Head of caudate nucleus (tissue), 42 donors: ENCODE data around the gene TNRC6C.
"Not testable (repeated sequence)": the region's sequence is repeated elsewhere in the genome, so short reads cannot be mapped to it uniquely, and the experiment has no call there.

ENCODE experiments used
- DNase-seq, 42 donors: peaks; one replicate each; pipeline versions ENCODE4 v3.0.0 to v3.0.0-alpha.2; 2020 to 2021; ENCODE audit warnings: mixed read lengths in 7 of 42
- intact Hi-C: fragments of 100-400 bp; cut with DNase I; formaldehyde crosslinking; loops from one replicate; pipeline ENCODE4 v1.15.0; 2022

TNRC6C gene

DNA sequence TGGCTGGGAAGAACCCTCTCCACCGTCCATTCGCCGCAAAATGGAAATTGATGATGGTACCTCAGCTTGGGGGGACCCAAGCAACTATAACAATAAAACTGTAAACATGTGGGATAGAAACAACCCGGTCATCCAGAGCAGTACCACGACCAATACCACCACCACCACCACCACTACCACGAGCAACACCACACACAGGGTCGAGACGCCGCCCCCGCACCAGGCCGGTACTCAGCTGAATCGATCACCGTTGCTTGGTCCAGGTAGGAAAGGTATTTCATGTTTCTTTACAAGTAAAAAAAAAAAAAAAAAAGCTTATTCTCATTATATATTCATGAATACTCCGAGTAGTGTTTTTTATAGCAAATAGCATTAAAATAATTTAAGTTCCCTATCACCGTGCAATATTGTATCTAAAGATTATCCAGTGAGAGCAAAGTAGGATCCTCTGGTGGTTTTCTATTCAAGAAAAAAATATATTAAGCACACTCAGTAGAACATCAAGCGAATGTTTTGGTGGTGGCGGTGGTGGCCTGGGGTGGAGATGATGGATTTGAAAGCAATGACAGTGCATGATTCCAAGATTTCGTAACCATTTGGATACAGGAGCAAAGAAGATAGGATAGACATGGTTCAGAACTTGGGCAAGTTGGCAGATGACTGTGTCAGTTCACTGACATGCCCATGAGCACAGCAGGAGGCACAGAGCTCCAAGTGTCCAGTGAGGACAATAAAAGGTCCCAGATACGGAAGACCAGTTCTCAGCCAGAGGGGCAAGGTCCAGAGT lies 92.9 kb downstream of the TNRC6C start:
- peak in 1 of 42 donors; percentile 25 for DNase-seq
- intact Hi-C loops, result no loop called here

DNA sequence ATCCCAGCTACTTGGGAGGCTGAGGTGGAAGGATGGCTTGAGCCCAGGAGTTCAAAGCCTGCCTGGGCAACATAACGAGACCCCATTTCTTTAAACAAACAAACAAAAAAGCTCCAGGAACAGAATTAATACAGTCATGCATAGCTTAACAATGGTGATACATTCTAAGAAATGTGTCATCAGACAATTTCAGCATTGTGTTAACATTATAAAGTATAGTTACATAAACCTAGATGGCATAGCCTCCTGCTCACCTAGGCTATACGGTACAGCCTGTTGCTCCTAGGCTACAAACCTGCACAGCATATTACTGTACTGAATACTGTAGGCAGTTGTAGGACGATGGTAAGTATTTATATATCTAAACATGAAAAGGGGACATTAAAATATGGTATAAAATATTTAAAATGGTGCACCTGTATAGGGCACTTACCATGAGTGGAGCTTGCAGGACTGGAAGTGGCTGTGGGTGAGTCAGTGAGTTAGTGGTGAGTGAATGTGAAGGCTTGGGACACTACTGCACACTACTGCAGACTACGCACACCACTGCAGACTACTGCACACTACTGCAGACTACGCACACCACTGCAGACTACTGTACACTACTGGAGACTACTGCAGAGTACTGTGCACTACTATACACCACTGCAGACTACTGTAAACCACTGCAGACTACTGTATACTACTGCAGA lies 95.4 kb downstream of the TNRC6C start:
- DNase-seq, result peak in 1 of 42 donors; percentile 30
- intact Hi-C loops, result no loop called here

GRCh38 chr17:78057113-78057740 lies 98.7 kb downstream of the TNRC6C start:
- peak in 1 of 42 donors; percentile 31 for DNase-seq
- intact Hi-C loops, result no loop called here

DNA sequence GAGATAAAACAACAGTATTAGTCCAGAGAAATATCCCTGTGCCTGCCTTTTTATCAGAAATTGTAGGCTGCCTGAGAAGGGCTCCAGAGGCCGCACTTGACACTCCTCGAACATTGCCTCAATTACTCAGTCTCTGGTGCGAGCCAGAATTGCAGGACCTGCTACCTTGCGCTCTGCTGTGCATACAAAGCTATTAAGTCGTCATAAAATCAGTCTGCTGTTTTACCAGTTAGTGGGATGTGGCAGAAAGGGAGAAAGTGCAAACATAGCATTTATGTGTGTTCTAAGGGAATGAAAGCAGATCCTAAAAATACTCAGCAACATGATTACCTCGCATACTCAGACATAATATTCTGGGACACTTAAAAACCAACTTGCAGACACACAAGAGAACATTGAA lies 99.5 kb downstream of the TNRC6C start:
- intact Hi-C loops, result no loop called here

DNA sequence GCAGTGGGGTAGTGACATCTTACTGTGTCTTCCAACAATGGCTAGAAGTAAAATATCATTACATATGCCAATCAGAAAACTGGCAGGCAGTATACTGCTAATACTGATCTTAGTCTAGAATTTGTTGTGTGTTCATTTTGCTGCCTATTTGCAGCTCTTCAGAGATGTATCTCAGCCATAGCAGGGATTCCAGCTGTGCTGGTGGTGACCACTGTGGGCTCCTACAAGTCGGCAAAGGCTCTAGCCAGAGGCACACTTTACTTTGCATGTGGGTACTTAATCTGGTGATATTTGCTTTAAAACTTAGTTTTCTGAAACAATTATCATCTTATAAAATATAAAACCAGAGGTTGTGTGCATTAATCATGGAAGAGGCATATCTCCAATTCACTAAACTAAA lies 100.1 kb downstream of the TNRC6C start:
- intact Hi-C loops, result no loop called here
- DNase-seq, result peak in 1 of 42 donors; percentile 21

More for the DNA sequence above, 99.5 kb downstream of the TNRC6C start:
- DNase-seq, result peak in 7 of 42 donors; percentile 20 to 67 (median 39)

DNA sequence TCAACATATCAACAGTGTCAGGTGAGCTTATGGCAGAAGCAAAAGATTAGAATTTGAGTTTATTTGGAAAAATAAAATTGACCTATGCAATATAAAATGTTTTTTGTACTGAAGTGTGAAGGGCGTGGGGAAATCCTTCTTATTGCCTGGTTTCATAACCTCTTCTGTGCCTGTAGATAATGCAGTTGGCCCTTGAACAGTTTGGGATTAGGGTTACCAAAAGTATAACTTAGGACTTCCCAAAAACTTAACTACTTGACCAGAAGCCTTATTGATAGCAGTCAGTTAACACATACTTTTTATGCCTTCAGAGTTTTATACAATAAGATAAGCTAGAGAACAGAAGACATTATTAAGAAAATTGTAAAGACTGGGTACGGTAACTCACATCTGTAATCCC lies 104.1 kb downstream of the TNRC6C start:
- DNase-seq, result peak in 1 of 42 donors; percentile 9
- intact Hi-C loops, result no loop called here

DNA sequence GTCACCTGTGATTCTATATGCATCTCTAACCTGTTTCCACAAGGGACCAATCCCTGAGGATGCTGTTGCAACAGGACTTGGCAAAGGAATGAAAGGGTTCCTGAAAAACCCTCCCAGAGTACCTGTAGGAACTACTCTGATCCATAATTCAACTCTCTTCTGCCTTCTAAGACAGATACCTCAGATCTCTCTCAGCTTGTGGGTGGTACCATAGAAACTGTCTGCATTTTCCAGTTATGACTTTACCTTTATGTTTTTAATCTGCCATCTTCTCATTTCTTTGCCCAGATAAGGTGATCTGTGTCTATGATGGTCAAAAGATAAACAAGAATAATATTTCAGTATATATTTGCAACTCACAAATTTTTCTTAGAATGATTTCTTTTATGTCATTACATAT lies 105.0 kb downstream of the TNRC6C start:
- DNase-seq, result peak in 1 of 42 donors; percentile 16
- intact Hi-C loops, result no loop called here

- peak in 1 of 42 donors; percentile 27 for DNase-seq
- intact Hi-C loops, result no loop called here
These were observed 106.2 kb downstream of the TNRC6C start for GRCh38 chr17:78064708-78065107.

DNA sequence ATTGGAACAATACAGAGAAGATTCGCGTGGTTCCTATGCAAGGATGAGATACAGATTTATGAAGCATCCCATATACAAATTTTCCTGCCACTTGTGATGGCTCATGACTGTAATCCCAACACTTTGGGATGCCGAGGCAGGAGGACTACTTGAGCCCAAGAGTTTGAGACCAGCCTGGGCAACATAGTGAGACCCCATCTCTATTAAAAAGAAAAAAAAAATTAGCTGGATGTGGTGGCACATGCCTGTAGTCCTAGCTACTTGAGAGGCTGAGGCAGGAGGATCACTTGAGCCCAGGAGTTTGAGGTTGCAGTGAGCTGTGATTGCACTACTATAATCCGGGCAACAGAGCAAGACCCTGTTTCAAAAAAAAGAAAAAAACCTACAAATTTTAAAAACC lies 108.5 kb downstream of the TNRC6C start:
- DNase-seq, result peak in 1 of 42 donors; percentile 14
- intact Hi-C loops, result not testable (repeated sequence)

GRCh38 chr17:78069695-78070094 lies 111.2 kb downstream of the TNRC6C start:
- intact Hi-C loops, result no loop called here
- DNase-seq, result peak in 1 of 42 donors; percentile 7

DNA sequence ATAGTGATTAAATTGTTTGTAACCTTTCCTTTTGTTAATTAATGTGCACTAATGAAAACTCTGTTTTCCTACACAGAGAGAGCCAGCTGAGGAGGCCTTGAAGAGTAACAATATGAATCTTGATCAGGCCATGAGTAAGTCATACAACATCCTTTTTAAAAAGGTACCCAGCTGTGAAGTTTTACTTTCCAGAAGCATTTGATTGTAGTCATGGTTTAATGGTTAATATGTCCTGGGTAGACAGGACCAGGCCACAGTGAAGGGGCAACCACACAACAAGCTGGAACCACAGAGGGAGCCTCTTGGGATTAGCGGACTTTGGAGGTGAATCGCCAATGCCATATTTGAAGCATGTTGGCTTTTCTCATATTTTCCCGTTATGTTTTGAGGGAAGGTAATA lies 114.5 kb downstream of the TNRC6C start:
- no peak for DNase-seq
- intact Hi-C loops, result no loop called here

DNA sequence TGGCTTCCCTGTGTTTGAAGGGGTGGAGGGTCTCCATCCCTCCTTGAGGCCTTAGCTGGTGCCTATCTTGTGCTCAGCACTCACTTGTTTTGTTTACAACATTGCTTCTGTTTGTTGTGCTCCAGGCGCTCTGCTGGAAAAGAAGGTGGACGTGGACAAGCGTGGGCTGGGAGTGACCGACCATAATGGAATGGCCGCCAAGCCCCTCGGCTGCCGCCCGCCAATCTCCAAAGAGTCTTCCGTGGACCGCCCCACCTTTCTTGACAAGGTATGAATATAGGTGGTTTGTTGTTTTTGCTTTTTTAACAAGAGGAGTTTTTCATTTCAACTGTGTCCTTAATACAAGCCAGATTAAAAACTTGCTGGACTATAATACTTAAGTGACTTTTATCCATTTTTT lies 116.5 kb downstream of the TNRC6C start:
- intact Hi-C loops, result no loop called here
- DNase-seq, result no peak

- peak; percentile 28 to 90 (median 76) for DNase-seq
- intact Hi-C loops, result no loop called here
These were observed 117.0 kb downstream of the TNRC6C start for GRCh38 chr17:78075545-78075944.

DNA sequence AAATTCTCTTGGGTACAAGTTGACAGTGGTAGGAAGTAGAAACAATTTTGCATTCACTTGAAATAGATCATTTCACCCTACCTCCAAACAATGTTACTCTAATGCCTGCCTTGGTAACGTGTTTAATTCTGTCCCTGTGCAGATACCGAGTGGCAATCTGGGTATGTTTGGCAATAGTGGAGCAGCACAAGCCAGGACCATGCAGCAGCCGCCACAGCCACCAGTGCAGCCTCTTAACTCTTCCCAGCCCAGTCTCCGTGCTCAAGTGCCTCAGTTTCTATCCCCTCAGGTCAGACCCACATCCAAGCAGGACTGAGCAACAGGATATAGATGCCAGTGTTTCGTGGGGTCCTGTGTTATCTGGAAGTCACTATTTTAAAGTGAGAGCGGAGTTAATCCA lies 120.8 kb downstream of the TNRC6C start:
- no peak for DNase-seq
- intact Hi-C loops, result no loop called here

DNA sequence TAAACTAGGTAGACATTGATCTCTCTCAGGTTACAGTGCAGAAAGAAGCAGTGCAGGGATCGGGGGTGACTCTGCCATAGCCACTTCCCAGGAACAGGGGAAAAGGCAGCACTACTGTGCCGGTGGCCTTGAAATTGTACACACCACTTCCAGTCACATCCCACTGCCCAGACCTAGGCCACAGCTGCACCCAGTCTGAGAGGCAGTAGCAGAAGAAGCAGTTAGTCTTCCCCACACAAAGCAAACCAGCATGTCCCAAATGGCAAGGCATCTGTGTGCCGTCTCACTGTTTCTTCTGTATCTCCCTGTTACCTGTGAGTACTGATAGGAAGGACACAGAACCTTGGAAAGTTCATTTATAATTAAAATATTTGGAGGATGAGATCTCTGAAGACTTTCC lies 123.0 kb downstream of the TNRC6C start:
- intact Hi-C loops, result no loop called here
- peak in 1 of 42 donors; percentile 34 for DNase-seq

- intact Hi-C loops, result not testable (repeated sequence)
- peak in 24 of 42 donors; percentile 23 to 85 (median 54) for DNase-seq
These were observed 123.9 kb downstream of the TNRC6C start for GRCh38 chr17:78082355-78082872.

GRCh38 chr17:78082988-78083387 lies 124.5 kb downstream of the TNRC6C start:
- intact Hi-C loops, result no loop called here
- DNase-seq, result no peak

DNA sequence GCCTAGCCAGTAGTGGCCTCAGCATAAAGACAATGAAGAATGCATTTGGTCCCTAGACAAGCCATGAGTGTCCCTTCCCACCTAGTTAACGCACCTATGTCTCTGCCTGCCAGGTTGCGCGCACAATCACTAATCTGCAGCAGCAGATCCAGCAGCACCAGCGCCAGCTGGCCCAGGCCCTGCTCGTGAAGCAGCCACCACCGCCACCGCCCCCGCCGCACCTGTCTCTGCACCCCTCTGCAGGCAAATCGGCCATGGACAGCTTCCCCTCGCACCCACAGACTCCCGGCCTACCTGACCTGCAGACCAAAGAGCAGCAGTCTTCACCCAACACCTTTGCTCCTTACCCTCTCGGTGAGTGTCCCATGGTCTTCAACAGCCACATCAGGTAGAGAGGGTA lies 128.2 kb downstream of the TNRC6C start:
- intact Hi-C loops, result no loop called here
- DNase-seq, result no peak

- DNase-seq, result no peak
- intact Hi-C loops, result no loop called here
These were observed 130.0 kb downstream of the TNRC6C start for GRCh38 chr17:78088529-78088928.
